Hematopoietic multipotent progenitor cell treated with erythropoietin and hydrocortisone succinate and interleukin-3 and kit ligand, for 15 days (in vitro differentiated cells): ENCODE data around the gene NDUFA6.

Experiments used
- DNase-seq: peaks from one replicate; pipeline ENCODE4 v3.0.0-alpha.2; 2015; ENCODE audit warnings: low spot score

The NDUFA6 gene

DNA sequence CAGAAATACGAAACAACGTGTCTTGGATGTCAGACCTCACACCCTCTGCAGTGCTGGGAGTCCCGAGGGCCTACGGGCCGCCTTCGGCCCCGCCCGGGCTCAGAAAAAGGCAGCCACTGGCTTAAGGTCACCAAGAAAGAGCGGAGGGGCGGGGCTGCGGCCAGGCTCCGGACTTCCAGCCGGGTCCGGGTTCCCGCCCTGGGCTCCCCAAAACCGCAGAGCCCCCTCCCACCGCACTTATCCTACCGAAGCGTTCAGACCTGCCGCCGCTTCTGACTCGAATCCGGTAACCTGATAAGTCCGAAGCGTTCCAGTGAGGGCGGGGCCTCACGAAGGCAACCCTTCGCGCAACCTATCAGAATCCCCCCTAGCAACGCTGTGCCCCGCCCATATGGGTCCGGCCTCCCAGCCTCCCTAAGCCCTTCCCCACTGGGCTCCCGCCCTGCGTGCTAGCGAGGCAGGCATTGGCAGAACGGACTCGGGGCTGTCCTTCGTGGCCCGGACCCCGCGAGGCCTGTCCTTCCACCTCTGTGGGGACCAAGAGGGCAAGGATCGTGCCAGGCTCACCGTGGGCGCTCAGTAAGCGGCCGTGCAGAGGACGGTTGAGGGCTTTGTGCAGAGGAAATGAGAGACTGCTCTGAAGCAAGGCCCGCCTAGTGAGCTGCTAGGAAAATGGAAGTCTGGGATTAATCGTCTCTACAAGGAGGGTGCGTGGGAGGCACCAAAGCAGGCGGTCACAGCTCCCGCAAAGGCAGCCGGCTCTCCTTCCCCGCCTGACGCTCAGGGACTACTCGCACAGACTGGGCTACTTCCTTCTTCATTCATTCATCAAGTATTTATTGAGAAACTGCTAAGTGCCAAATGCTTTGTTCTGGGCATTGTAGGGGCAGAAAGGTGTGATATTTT, 19.8 kb downstream of the NDUFA6 start, which contains the start of gene NAGA:
NAGA (minus strand) TSS at position 296 of the 906 bp plus-strand sequence. CDS start 515 bp downstream, outside the sequence.
- peak; percentile 98 for DNase-seq

DNA sequence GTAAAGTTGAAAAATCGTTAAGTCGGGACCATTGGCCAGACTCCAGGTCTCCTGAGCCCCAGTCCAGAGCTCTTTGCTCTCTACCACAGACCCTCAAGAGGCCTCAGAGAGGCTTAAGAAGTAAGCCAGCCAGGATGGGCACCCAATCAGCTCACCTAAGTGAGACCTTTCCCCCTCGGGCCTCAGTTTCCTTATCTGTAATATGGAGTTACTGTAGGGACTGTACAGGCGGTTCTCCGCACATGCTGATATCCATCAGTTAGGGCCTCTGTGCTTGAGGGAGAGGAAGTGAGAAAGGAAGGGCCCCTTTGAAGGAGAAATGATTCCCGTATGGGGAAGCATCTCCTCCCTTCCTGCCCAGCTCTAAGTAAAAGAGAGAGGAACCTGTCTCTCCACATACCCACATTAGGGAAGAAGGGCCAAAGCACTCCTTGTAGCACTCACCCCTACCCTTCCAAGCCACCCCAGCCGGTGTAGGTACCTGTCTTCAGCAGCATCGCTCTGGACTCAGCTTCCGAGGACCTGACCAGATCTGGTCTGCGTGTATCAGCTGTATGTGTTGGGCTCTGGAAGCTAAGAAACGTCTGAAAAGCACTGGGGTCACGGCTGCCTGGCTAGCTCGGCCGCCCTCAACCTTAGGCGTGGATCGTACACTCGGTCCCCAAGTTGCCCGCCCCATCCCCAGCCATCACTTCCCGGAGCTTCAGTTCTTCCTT, 20.6 kb downstream of the NDUFA6 start:
- DNase-seq, result peak; percentile 17

DNA sequence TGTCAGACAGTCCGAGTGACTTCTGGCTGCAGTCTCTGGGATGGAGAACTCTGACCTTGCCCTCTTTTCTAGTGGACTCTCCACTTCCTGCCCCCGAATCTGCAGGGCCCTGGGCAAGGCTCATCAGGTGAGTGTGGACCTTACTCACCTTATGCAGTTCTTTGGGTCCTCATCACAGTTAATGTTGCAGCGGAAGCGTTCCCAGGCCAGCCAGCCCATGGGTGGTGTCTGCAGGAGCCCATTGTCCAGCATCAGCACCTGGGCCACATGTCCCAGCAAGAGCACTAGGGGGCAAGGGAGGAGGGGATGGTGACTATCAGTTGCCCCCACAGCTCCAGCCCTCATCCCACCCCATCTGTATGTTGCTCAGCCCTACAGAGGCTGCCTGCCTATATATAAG, 22.3 kb downstream of the NDUFA6 start:
- DNase-seq, result no peak

DNA sequence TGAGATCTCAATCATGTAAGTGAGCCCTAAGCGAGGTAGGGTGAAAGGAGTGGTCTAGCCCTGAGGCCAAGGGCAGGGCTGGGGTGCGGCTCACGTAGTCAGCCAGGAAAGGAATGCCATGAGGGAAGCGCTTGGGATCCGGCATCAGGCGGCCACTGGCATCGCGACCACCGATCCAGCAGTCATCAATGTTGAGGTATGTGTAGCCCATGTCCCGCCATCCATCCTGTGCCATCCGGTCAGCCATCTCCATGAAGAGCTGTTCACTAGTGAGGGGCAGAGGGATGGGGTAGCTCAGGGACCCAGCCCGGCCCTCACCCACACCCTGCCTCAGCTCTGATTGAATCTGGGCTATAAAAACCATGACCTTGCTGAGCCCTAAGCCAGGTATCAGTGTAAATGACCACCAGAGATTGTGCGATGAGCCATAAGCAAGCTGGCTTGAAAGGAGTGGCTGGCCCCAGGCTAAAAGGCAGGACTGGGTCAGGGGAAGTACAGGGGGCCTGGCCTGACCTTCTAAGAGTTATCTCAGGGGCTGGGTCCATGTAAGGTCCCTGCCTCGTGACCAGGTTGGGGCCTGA, 22.8 kb downstream of the NDUFA6 start:
- no peak for DNase-seq

DNA sequence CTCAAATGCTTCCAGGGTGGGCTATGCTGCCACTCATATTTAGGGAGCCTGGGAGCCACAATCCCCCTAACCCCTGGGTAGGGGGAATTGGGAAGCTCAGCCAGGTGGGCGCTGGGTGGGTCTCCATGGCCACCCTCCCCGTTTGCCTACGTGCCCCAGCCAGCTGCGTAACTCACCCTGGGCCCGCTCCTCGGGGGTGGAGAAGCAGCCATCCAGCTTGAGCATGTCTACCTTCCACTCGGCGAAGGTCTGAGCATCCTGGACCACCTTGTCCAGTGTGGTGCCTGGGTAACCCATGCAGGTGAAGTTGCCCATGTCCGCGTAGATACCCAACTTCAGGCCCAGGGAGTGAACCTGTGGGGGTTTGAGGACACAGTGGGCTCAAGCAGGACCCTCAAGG, 23.6 kb downstream of the NDUFA6 start:
- DNase-seq, result no peak

DNA sequence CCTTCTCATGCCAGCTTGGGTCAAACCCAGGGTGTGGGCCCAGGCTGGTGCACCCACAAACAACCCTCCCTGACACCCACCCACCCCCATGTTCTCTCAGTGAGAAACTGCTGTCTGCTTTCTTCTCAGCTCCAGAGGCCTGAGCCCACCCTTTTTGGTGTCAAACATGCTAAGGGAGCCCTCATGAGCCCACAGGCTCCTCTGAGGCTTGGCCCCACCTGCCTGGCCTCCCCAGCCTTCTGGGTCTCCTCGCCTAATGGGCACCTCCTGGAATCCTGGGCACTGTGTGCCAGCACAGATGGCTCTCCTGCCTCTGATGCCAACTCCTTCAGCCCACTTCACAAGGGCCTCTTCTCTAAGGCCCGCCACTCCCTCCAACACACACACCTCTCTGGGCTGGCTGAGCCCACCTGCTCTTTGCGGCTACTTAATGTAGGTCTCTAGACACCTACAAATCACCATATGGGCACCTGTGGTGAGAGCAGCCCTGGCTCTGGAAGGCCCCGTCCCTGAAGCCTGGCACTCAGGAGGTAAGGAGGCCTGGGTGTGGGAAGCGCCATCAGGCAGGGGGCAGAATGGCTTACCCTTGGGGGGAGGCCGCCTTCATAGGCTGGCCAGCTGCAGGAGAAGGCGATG, 24.3 kb downstream of the NDUFA6 start:
- DNase-seq, result no peak

DNA sequence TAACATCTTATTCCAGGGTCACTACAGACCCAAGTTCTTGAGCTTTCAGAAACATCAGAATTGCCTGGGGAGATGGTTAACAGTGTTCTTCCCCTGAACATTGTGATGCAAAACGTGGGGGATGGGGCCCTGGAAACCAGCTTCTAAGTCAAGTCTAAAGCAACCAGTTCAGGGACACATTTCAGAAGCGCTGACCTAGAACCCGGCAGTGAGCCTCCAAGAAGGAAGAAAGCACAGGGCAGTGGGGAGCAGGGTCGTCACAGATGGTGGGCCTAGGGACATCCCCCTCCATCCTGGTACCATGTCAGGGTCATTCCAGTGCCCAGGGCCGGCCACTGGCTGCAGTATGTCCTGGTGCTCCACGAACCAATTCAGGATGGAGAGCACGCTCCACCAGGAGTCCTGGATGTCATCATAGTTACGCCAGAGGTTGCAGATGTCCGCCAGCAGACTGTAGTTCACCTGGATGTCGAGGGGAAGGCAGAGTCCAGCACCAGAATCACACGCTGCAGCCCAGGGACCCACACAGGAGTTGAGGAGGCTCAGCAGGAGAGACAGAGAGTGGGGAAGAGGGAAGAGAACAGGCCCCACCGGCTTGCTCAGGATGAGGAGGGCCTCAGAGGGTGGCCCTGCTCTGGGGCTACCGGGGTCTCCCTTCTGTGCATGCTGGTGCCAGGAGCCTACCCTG, 25.0 kb downstream of the NDUFA6 start:
- no peak for DNase-seq

DNA sequence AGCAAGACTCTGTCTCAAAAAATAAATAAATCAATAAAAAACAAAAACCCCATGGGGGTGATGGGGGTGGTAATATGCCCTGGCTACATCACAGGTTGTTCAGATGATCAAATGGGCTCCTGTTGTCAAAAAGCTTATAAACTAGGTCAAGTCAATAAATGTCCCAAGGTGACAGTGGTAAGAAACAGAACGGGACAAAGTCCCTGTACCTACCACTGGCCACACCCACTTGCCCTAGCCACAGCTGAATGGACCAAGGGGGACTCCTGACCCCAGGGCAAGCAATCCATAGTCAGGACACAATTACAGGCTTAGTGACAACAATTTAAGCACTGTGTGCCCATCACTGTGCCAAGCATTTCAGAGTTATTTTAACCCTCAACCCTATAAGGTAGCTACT, 25.9 kb downstream of the NDUFA6 start:
- no peak for DNase-seq

DNA sequence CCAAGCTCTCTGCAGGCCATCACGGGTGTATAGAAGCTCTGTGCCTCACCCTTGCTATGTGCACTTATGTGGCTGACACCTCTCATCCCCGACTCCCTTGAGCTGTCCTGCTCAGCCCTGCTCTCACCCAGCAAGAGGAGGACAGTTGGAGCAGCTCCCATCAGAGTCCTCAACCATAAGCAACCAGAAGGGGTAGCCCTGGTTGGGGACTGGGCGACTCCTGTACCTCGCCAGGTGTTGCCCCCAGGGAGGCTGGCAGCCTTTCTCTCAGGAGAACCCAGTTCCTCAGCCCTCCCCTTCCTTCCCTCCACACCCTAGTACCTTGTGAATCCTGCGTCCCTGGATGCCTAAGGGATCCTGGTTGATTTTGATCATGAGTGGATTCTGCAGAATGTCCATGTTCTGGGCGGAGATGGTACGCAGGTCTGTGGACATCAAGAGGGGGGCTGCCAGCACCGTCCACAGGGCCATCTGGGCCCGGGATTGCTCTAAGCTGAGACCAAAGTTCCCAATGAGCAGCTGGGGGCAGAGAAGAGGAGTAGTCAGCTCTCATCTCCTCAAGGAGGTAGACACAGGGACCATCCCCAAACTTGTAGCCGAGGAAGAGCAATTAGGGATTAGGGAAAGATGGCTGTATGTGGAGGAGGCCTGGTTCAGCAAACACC, 27.9 kb downstream of the NDUFA6 start:
- no peak for DNase-seq

DNA sequence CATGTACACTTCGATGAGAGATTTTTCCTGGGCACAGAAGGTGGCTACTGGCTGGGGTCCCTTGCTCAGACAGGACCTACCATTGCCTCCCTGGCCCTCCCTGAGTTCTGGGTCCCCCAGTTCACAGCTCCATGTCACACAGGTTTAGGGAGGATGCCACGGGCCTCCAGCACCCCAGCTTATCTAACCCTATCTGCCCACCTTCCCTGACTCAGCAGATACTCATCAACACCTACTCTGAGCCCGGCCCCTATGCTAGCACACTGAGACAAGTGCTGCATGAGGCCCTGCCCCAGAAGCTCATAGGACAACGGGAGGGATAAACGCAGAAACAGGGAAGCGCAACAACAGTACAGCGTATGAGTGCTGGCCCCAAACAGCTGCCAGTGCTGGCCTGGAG, 29.5 kb downstream of the NDUFA6 start:
- DNase-seq, result no peak

DNA sequence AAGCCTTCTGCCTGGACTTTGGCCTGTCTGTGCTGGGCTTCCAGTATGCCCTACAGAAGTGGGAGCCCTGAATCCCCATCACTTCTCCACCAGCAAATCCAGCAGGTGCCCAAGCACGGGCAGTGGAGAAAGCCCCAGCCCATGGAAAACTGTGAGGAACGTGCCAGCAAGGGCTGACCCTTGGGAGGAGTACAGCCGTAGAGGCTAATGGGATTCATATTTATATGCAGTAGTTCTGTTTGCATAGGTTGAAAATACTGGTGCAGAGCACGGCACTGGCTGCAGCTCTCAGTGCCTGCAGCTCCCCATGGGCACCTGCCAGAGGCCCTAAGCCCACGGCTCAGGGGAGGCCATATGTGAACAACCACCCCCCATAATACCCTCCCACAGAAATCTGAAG, 30.1 kb downstream of the NDUFA6 start:
- DNase-seq, result no peak

DNA sequence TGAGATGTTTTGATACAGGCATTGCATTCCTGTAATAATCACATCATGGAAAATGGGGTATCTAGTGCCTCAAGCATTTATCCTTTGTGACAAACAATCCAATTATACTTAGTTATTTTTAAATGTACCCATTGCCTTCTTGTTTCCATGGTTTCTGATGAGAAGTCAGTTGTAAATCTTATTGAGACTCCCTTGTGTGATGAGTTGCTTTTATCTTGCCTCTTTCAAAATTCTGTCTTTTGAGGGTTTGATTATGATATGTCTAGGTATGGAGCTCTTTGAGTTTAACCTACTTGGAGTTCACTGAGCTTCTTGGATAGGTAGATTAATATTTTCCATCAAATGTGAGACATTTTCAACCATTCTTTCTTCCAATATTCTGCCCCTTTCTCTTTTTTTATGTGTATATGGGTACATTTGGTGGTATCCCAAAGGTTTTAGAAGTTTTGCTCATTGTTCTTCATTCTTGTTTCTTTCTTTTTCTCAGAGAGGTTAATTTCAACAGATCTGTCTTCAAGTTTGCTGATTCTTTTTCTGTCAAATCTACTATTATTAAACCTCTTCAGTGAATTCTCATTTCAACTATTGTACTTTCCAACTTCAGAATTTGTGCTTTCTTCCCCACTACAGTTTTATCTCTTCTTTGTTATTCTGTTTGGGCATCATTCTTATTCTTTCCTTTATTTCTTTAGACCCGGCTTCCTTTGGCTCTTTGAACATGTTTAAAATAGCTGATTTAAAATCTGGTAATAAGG, 33.6 kb downstream of the NDUFA6 start:
- no peak for DNase-seq

DNA sequence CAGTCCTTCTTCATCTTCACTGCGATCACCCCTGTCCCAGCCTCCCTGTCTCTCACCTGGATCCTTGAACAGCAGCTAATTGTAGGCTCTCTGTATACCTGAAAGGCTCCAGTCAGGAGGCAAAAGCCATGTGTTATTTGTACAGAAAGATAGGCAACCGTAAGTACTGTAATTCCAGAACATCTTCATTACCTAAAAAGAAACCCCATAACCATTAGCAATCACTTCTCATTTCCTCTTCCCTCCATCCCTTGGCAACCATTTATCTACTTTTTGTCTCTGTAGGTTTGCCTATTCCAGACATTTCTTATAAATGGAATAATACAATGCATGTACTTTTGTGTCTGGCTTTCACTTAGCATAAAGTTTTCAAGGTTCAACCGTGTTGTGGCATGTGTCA, 37.8 kb downstream of the NDUFA6 start:
- no peak for DNase-seq

DNA sequence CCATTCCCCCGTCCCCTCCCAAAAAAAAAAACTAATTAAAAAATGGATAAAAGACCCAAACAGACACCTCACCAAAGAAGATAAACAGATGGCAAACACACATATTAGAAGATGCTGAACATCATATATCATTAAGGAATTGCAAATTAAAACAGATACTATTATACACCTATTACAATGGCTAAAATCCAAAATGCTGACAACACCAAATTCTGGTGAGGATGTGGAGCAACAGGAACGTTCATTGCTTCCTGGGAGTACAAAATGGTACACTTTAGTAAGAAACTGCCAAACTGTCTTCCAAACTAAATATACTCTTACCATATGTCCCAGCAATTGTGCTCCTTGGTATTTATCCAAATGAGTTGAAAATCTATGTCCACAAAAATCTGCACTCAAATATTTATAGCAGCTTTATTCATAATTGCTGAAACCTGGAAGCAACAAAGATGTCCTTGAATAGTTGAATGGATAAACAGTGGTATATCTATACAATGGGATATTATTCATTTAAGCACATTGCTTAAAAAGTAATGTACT, 39.9 kb downstream of the NDUFA6 start:
- DNase-seq, result no peak

DNA sequence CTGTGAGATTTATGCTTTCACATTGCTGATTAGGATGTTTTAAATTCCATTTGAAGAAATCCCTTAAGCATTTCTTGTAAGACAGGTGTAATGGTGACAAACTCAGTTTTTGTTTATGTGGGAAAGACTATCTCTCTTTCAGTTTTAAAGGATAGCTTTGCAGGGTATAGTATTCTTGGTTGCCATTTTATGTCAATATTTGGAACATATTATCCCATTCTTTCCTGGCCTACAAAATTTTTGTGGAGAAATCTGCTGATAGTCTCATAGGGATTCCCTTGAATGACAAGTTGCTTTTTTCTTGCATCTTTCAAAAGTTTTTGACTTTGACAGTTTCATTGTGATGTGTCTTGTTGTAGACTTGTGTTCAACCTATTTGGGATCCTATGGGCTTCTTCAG, 48.8 kb downstream of the NDUFA6 start:
- no peak for DNase-seq

DNA sequence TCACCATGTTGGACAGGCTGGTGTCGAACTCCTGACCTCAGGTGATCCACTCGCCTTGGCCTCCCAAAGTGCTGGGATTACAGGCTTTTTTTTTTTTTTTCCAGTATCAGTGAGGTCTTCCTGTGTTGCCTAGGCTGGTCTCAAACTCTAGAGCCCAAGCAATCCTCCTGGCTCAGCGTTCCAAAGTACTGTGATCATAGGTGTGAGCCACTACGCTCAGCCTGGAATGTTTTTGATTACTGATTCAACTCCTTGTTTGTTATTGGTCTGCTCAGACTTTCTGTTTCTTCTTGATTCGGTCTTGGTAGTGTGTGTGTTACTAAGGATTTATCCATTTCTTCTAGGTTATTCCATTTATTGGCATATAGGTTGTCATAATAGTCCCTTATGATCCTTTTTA, 51.3 kb downstream of the NDUFA6 start:
- DNase-seq, result no peak
